Hematopoietic multipotent progenitor cell treated with erythropoietin and hydrocortisone succinate and interleukin-3 and kit ligand, for 8 days (in vitro differentiated cells): Measurements from ENCODE around the gene RAB3IL1.

Experiments
- DNase-seq: peaks from one replicate; pipeline ENCODE4 v3.0.0-alpha.2; 2015

Gene RAB3IL1

DNA sequence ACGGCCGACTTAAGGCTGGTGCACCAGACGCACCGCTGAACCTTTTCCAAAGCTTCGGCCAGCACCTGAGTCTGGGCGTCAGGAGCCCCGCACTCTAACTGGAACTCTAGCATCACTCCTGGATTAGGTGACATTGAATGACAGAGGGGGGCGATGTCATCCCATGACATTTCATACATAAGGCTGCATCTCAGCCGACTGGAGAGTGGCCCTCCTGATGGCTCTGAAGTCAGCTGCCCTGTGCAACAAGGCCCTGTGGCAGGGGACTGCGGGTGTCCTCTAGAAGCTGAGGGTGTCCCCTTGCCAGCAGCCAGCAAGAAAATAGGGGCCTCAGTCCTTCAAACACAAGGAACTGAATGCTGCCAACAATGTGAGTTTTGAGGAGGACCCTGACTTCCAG is 16.0 kb downstream of the RAB3IL1 start:
- DNase-seq = peak; percentile 33

DNA sequence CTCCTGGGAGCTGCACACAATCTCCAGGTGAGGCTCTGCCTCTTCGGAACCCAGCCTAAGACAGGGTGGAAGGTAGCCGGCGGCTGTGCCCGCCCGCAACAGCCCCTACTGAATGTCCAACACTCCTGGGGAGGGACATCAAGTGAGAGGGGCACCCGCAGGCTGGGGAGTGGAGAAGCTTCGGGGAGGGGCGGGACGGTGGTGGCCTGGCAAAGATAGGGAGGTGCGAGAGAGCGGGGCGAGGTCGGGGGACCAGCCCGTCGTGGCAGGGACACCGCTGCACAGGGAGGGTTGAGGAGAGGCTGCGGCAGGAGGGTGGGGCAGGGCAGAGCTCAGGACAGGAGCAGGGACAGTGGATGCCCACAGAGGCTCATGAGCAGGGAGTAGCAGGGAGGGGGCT is 17.1 kb downstream of the RAB3IL1 start:
- DNase-seq = no peak

DNA sequence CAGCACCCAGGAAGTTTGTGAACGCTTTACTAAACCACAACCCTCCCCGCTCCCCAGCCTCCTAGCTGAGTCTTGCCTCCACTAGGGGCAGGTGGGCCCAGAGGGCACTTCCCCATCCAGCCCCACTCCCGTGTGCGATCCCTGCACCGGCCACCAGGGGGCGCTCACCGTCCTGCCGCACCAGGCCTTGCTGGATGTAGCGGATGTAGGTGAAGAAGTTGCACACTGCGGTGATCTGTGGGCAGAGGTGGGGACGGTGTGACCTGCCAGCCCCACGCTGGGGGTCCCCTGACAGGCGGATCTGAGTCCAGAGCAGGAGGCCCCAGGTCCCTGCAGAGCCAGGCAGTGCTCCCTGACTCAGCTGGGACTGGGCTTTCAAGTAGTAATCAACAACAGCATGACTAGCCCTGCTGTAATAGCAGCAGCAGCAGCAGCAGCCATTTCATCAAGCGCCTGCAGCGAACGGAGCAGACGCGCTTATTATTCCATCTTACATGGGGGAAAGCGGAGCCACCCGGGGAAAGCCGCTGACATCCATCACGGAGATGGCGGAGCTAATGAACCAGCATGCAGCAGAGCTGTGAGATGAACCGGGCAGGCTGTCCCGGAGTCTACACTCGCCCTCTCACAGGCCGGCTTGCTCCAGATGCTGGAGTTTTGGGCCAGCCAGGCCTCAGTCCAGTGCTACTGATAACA is 18.1 kb downstream of the RAB3IL1 start:
- peak; percentile 82 for DNase-seq

DNA sequence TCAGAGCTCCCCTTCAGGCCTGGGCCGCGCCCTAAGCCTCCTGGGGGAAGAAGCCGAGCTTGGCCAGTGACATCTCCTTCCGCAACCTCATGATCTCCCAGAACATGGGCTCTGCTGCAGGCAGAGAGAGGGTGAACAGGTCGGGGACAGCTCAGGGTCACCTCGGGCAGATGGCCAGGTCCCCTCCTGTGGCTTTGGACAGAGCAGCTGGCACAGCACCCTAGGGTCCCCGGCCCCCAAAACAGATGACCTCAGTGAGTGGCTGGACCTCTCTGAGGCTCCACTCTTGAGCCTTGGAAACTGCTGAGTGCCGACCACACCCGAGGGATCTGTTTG is 19.2 kb downstream of the RAB3IL1 start:
- DNase-seq = no peak

DNA sequence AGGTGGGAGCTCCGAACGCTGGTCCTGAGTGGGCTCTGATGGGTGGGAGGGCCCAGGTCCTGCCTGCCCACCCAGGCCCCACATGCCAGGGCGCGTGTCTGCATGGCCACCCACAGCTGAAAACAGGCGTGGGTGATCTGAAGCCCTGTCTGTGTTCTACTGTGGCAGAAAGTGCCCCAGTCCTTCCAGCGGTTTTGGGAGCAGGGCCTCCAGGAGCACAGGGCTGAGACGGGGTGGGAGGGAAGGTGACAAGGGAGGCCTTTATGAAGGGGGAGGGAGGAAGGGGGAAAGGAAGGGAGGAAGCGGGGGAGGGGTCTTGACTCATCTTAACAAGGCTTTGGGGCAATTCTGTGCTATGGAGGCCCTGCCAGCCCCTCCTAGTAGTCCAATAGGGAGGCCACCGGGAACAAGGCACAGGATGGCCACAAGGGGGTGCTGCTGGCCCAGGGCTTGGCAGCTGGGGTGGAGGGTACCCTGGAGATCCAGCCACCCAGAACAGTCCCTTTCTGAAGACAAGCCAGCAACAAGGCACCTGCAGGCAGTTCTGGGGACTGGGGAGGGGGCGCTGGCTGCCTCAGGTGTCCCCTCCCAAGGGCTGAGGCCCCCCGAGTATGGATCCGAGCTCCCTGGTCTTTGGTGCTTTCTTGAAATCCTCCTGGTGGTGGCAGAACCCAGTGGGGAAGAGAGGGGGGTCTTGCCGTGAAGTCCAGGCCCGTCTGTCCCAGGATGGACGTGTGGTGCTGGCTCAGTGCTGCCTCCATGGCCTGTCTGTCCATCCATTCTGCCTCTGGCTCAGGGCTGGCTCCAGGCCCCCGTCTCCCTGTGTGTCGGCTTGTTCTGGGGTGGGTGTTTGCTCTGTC is 19.7 kb downstream of the RAB3IL1 start:
- DNase-seq = peak; percentile 77

DNA sequence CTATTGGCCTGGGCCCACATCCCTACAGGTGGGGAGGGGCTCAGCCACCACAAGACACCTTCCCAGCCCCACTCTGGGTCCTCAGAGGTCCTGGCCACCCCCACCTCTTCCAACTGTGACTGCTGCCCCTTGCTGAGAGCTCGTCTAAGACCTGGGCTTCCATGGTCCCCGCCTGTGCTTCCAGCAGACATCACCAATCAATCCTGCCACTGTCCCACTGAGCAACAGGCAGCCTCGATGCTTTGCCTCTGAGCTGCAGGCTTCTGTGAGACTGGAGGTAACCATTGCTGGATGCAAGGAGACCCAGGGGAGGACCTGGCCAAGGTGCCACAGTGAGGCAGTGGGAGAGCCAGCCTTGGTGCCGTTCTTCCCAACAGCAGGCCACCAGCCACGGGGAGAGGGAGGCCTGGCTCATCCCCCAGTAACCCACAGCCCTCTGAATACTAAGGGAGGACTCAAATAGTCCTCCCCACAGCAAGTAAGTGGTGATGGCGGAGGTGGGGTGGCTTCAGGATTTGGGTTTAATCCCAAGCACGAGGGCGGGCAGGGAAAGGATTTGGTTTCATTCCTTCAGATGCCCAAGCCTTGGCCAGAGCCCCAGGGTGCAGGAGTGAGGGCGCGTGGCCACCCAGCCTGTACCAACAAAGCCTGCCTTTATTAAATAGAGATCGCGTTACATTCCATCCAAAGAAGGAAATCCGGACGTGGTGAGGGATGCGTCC is 20.5 kb downstream of the RAB3IL1 start:
- DNase-seq = no peak

DNA sequence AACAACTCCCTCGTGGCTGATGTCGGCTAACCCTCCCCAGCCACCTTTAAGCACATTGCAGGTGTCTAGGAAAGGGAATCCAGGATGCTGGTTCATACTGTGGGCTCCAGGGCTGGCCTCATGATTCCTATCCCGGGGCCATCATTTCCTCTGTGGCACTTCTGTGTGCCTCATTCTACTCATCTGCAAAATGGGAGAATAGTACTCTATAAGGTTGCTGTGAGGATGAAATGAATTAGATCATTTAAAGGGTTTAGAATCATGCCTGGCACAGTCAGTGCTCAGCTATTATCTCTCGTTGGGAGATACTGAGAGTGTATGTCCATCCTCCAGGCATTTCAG is 21.7 kb downstream of the RAB3IL1 start:
- no peak for DNase-seq

DNA sequence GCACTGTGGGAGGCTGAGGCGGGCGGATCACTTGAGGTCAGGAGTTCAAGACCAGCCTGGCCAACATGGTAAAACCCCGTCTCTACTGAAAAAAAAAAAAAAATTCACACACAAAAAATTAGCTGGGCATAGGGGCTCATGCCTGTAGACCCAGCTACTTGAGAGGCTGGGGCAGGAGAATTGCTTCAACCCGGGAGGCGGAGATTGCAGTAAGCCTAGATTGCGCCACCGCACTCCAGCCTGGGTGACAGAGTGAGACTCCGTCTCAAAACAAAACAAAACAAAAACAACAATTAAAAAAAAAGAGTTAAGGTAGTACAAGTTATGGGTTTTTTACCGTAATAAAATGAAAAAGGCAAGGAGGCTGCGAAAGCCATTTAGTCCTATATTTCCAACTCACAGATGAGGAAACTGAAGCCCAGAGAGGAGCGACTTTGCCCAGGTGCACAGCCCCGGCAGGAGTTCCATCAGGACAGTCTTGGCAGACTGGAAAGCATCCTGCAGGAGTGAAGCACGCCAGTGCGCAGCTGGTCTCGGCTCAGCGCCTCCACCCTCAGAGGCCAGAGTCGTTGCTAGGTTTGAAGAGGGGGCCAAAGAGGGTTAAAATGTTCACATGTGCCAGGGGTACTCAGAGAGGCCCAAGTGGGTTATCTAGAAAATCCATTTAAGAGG is 22.2 kb downstream of the RAB3IL1 start:
- DNase-seq = no peak

DNA sequence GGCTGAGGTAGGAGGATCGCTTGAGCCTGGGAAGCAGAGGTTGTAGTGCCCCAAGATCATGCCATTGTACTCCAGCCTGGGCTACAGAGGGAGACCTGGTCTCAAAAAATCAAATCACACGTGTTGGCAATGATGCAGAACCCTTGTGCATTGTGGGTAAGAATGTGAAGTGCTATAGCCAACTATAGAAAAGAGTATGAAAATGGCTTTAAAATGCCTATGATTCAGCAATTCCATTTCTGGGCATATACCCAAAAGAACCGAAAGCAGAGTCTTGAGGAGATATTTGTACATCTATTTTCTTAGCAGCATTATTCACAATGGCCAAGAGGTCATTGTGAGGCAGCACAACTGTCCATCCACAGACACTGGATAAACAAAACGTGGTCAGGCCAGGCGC is 23.4 kb downstream of the RAB3IL1 start:
- DNase-seq = peak; percentile 63

DNA sequence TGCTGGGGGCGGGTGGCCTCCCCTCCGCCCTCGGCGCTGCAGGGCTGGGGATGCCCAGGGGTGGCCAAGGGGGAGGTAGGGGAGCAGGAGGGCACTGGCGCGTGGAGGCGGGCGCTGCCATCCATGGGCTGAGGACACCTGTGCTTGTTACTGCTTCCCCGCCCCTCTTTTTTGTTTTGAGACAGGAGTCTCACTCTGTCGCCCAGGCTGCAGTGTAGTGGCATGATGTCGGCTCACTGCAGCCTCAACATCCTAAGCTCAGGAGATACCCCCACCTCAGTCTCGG is 25.3 kb downstream of the RAB3IL1 start:
- no peak for DNase-seq

DNA sequence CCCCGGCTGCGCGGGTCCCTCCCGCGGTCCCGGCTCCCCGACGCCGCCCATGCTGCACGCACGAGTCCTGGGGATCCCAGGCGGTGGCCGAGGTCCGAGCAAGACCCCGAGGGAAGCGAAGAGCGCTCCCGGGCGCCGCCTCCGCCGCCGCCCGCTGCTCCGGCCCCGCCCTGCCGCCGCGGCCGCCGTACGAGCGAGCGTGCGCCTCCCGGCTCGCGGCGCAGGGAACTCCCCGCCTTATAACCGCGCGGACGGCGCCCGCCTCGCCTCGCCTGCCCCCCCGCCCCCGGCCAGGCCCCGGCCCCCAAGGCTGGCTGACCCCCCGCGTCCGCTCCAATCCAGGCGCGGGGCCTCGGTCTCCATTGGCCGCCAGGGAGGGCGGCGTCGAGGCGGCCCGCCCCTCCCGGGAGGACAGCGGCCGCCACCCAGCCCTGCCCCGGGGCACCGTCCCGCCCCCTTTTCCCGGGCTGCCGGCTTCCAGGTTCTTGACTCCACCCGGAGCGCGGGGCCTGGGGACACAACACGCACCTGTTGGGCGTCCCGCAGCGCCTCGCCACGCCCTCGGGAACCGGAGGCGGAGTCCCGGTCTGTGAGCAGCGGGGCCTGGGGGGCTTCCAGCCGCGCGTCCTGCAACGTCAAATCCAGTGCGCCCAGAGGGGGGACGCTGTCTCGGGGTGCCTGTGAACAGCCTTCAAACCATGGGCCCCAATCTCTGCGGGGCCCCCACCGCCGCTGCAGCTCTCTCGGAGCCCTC is 25.9 kb downstream of the RAB3IL1 start, which contains the start of gene FADS3:
Gene FADS3 (minus strand): TSS at position 215 of the 754 bp plus-strand sequence. CDS start 164 bp downstream, at position 51.
- peak; percentile 76 for DNase-seq

DNA sequence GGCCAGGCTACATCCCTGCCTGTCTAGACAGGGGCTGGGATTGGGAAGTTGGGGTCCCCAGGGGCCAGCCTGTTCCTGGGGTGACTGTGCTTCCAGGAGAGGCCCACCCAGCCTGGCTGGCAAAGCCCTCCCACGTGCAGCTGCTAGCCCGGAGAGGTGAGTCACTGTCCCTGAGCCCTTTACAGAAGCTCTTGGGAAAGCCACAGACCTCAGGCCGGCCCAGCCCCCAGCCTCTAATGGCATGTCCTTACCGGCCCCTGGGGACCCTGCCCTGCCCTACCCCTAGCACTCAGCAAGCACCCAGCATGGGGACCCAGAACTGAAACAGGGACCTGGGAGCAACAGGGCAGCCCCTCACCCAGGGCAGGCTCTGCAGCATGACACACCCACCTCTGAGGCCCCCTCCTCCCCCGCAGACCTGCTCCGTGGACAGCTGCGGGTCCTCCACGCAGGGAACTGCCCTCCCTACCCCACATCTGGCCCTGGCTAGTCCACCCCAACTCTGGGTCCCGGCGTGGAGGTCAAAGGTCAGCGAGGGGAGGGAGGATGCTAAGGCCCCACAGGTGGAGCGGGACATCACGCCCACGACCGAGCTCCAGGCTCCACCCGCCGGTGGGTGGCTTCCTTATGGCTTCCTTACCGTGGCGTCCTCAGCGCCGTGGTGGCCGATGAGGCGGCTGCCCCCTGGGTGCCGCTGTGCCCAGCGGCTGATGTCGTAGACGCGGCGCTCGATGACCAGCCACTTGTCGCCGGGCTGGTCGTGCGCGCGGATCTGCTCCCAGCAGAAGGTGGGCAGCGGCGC is 26.6 kb downstream of the RAB3IL1 start:
- DNase-seq = peak; percentile 40

DNA sequence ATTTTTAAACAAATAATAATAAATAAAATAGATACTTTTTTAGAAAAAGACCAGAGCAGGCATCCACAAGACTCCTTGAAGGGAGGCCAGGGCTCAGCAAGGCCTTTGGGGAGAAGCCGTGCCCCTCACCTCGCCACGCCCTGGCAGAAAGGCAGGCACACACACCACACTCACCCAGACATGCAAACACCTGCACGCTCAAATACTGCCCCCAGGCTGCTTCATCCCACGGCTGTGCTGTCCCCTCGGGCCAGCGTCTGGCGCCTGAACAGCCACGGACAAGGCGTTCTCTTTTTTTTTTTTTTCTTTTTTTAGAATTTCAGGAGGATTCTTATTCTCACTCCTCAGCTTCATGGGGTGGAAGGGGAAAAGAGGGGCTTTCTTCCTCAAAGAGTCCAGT is 27.5 kb downstream of the RAB3IL1 start:
- DNase-seq = no peak

DNA sequence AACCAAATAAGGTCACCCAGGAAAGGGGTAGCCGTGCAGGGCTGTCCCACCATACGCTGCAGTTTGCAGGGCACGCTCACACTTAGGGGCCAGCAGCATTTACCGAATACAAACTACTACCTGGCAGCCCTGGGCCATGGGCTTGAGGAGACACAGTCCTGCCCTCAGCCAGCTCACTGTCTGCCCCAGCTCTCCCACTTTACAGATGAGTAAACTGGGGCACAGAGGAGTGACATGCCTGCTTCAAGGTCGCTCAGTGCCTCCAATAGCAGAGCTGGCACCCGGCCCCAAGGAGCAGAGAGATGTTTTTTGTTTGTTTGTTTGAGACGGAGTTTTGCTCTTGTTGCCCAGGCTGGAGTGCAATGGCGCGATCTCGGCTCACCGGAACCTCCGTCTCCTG is 28.8 kb downstream of the RAB3IL1 start:
- no peak for DNase-seq

DNA sequence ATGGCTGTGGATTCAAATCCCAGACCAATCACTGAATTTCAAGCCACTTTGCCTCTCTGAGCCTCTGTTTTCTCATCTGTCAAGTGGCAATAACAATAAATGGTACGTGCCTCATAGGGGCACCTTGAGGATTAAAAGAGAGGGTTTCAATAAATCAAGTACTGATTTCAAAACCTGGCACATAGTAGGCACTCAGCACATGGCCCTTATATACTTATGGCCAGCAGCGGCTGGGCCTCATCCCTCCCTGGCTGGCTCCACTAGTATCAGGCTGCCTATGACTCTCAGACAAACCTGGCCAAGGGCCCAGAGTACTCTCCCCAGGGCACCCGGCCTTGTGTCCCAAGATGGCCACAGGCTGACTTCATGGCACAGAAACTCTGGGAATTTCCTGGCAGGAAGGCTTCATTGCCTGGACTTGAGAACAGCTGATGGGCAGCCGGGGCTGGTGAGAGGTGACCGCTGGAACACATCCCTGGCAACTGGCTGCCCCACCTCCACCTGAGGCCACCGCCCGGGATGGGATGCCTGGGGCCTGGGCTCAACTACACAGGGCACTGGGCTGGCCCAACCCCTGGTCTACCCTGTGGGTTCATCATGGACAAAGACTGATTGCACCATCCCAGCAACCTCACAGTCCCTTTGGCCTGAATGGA is 29.4 kb downstream of the RAB3IL1 start:
- no peak for DNase-seq

DNA sequence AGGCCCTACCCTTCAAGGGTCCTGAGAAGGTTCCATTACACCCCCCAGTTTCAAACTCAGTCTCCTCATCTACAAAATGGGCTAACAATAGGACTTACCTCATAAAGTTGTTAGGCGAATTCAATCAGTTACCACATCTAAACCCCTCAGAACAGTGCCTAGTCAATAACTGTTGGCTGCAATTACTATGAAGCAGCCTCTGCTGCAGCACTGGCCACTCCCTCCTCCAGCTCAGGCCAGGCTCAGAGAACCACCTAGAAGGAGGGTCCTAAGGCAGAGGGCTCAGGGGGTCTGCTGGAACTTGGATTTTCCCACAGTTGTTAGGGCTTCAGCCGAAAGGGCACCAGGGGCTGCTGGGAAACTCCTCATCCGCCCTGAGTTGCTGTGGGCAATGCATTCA is 30.7 kb downstream of the RAB3IL1 start:
- no peak for DNase-seq

DNA sequence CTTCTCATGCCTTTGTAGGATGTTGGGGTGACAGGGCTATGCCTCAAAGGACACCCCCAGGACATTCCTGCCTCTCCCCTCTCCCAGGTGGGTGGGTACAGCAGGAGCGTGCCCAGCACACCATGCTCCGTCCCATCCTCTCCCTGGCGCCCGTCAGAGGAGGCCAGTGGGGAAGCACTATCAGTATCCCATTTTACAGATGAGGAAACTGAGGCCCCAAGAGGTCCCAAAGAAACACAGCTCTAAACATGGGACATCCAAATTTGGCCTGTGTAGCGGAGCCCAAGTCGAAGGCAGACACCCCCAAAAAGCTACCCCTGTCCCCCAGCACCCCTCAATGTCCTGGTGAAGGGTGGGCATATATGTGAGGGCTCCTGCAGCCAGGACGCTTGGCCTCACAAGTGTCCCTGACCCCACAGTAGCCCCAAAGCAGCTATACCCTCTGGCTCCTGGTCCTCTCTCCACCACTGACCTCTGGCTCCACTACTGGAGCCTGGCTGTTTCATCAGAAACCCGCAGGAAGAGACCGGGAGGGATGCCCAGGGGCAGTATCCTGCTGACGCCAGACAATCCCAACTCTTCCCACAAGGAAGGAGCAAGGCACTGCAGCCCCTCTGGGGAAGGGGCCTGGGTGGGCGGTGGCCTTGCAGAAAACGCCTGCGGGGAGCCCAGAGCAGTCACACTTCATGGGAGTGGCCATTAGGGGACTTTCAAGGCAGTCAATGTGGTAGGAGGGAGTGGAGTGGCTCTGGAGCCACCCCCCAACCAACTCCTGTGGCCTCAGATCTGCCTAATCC is 31.4 kb downstream of the RAB3IL1 start:
- DNase-seq = no peak

DNA sequence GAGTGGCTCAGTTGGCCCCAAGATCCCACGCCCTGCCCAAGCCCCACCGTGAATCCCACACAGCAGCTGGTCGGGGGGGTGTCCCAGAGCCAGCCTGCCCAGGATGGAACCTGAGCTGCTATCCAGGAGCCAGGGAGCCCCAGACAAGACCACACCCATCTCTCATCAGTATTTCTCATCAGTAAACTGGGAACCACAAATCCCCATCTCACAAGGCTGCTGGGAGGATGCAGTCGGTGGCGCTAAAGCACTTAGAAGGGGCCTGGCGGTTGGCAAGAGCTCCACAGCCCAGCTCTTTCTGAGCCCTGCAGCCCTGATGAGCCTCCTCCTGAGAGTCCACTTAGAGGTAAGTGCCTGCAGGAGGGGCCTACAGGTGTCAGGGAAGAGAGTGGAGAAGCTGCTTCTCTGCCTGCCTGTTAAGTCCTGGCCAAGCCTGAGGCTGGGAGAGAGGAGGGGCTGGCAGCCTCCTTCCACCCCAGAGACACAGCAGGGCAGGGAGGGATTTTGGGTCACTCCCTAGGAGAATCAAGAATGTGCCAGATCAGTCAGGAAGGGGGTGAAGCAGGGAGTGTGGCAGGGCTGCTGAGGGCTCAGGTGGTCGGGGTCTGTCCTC is 32.1 kb downstream of the RAB3IL1 start:
- DNase-seq = no peak

DNA sequence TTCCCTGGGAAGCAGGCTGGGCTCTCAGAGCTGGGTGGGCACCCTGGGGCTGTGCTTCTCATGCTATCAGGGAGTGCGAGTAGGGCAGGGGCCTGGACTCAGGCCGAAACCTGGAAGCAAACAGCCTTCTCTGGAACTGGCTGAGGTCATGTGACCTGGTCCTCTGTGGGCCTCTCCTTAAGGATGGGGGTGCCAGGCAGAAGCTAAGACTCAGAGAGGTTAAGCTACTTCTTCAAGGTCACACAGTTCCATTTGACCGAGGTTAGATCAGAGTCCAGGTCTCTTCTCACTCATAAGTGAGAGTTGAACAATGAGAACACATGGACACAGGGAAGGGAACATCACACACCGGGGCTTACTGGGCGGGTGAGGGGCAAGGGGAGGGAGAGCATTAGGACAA is 33.4 kb downstream of the RAB3IL1 start:
- DNase-seq = no peak

DNA sequence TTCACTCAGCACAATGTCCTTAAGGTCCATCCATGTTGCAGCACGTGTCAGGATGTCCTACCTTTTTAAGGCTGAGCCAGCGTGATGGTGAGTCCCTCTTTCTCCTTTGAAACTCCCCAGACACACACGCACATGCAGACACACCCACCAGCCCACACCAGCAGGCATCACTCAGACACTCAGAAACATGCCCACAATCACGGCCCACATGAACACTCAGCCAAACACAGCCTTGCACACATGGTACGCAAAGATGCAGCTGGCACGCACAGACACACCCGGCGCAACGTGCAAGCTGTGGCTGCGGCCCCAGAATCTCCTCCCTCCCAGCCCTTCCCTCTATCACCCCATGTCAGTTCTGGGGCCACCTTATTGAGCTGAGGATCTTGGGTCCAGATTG is 34.0 kb downstream of the RAB3IL1 start:
- no peak for DNase-seq
